Measurements from ENCODE around the gene PROK1.
A peak's percentile ranks its signal among the peaks of the same experiment; 100 is the strongest.
"Not testable (repeated sequence)": the region's sequence is repeated elsewhere in the genome, so short reads cannot be mapped to it uniquely, and the experiment has no call there.

Gene PROK1

GRCh38 chr1:110434946-110435345 lies 16.0 kb upstream of the PROK1 start:
- DNase-seq = no peak

GRCh38 chr1:110436635-110437034 lies 14.3 kb upstream of the PROK1 start:
- no peak for DNase-seq

GRCh38 chr1:110437645-110438299 lies 13.2 kb upstream of the PROK1 start:
- DNase-seq = not testable (repeated sequence)

GRCh38 chr1:110438893-110439292 lies 12.1 kb upstream of the PROK1 start:
- no peak for DNase-seq

GRCh38 chr1:110439873-110440272 lies 11.1 kb upstream of the PROK1 start:
- DNase-seq = not testable (repeated sequence)

GRCh38 chr1:110440877-110441276 lies 10.1 kb upstream of the PROK1 start:
- no peak for DNase-seq

GRCh38 chr1:110441888-110442287 lies 9.1 kb upstream of the PROK1 start:
- DNase-seq = no peak

- no peak for DNase-seq
Observed at GRCh38 chr1:110443451-110443850, 7.5 kb upstream of the PROK1 start.

- no peak for DNase-seq
Observed at GRCh38 chr1:110444561-110444960, 6.4 kb upstream of the PROK1 start.

- DNase-seq = no peak
Observed at GRCh38 chr1:110449661-110450651, 993 bp upstream of the PROK1 start.

- DNase-seq = no peak
Observed at GRCh38 chr1:110452330-110452729, 1.4 kb downstream of the PROK1 start.

GRCh38 chr1:110453829-110454228 lies 2.9 kb downstream of the PROK1 start:
- DNase-seq = no peak

- DNase-seq = no peak
Observed at GRCh38 chr1:110454328-110454727, 3.4 kb downstream of the PROK1 start.

GRCh38 chr1:110455151-110455550 lies 4.2 kb downstream of the PROK1 start:
- DNase-seq = no peak

- DNase-seq = no peak
Observed at GRCh38 chr1:110457206-110457605, 6.3 kb downstream of the PROK1 start.

- peak; percentile 83 for DNase-seq
Observed at GRCh38 chr1:110460253-110461220, 9.6 kb downstream of the PROK1 start.

GRCh38 chr1:110462093-110462492 lies 11.1 kb downstream of the PROK1 start:
- no peak for DNase-seq

- no peak for DNase-seq
Observed at GRCh38 chr1:110462964-110463363, 12.0 kb downstream of the PROK1 start.

- DNase-seq = no peak
Observed at GRCh38 chr1:110463725-110464124, 12.8 kb downstream of the PROK1 start.

GRCh38 chr1:110464340-110464739 lies 13.4 kb downstream of the PROK1 start:
- DNase-seq = no peak

GRCh38 chr1:110465038-110465813 lies 14.3 kb downstream of the PROK1 start:
- DNase-seq = no peak

GRCh38 chr1:110465814-110466380 lies 14.9 kb downstream of the PROK1 start:
- DNase-seq = no peak

All from CD4-positive, alpha-beta T cell treated with Interleukin-6 for 4 hours (primary cell).